Neural cell (in vitro differentiated cells): ENCODE results near the gene KXD1. TPM values are rescaled to one million over a fixed set of nuclear protein-coding genes. Genes with fewer than 3 reads are reported as not detected.

Source experiments
- H2AFZ ChIP-seq: fragments of 200-600, 300-800 bp; sonication (generic), shearing (Covaris generic); 2 replicates; pipeline ENCODE4 v1.6.0; 2014; ENCODE audit warnings: low read depth, mild to moderate bottlenecking, antibody characterized with exemption, low read length, moderate library complexity
- H3F3A ChIP-seq: fragments of 200-600 bp; shearing (Covaris generic); 2 replicates; pipeline ENCODE4 v1.6.1; 2016; ENCODE audit warnings: mild to moderate bottlenecking, moderate library complexity, mixed read lengths, antibody characterized with exemption, low read length; ENCODE audit not compliant: insufficient read depth, poor library complexity, severe bottlenecking
- H3K27ac ChIP-seq: fragments of 200-600, 300-800 bp; sonication (generic), shearing (Covaris generic); 2 replicates; pipeline ENCODE4 v1.5.1; 2014; ENCODE audit warnings: mild to moderate bottlenecking, low read length, moderate library complexity
- H3K27me3 ChIP-seq: fragments of 300-800, 200-600 bp; sonication (generic), shearing (Covaris generic); 2 replicates; pipeline ENCODE4 v1.6.0; 2014; ENCODE audit warnings: mild to moderate bottlenecking, low read depth, low read length, moderate library complexity; ENCODE audit not compliant: insufficient read depth
- H3K36me3 ChIP-seq: fragments of 300-800, 200-600 bp; sonication (generic), shearing (Covaris generic); 2 replicates; pipeline ENCODE4 v1.5.1; 2014; ENCODE audit warnings: mild to moderate bottlenecking, antibody characterized with exemption, low read length, moderate library complexity; ENCODE audit not compliant: insufficient read depth
- H3K4me2 ChIP-seq: fragments of 300-800, 200-600 bp; sonication (generic), shearing (Covaris generic); 2 replicates; pipeline ENCODE4 v1.6.0; 2014; ENCODE audit warnings: mild to moderate bottlenecking, low read length
- H3K4me3 ChIP-seq: fragments of 300-800, 200-600 bp; sonication (generic), shearing (Covaris generic); 2 replicates; pipeline ENCODE4 v1.5.1; 2014; ENCODE audit warnings: mild to moderate bottlenecking, low read length, moderate library complexity
- H3K79me2 ChIP-seq: fragments of 200-600 bp; shearing (Covaris generic); replicated peaks from 2 replicates; pipeline ENCODE4 v1.6.0; 2014; ENCODE audit warnings: mild to moderate bottlenecking, low read length, moderate library complexity; ENCODE audit not compliant: insufficient read depth
- H3K9ac ChIP-seq: fragments of 300-800, 200-600 bp; sonication (generic), shearing (Covaris generic); 2 replicates; pipeline ENCODE4 v1.6.1; 2016; ENCODE audit warnings: mild to moderate bottlenecking, low read length, mixed read lengths
- H3K9me2 ChIP-seq: fragments of 200-600 bp; shearing (Covaris generic); 2 replicates; pipeline ENCODE4 v1.6.1; 2016; ENCODE audit warnings: mild to moderate bottlenecking, low read length, mixed read lengths; ENCODE audit not compliant: insufficient read depth
- H3K9me3 ChIP-seq: fragments of 200-600, 300-800 bp; sonication (generic), shearing (Covaris generic); 2 replicates; pipeline ENCODE4 v1.6.1; 2016; ENCODE audit warnings: mild to moderate bottlenecking, mixed run types, low read length, moderate library complexity, mixed read lengths
- H4K20me1 ChIP-seq: fragments of 200-600 bp; shearing (Covaris generic); 2 replicates; pipeline ENCODE4 v1.6.1; 2016; ENCODE audit warnings: mild to moderate bottlenecking, mixed run types; ENCODE audit not compliant: insufficient read depth
- EP300 ChIP-seq: fragments of 450-650 bp; conservative IDR thresholded peaks from 2 replicates; pipeline ENCODE4 v1.6.1; 2014; ENCODE audit warnings: antibody characterized with exemption, mild to moderate bottlenecking, moderate library complexity; ENCODE audit not compliant: poor library complexity, severe bottlenecking
- EZH2 ChIP-seq: fragments of 200-600, 300-800 bp; shearing (Covaris generic), sonication (generic); IDR thresholded peaks from 2 replicates; pipeline ENCODE4 v1.6.1; 2014; ENCODE audit warnings: antibody characterized with exemption, low read length, borderline replicate concordance, mild to moderate bottlenecking; ENCODE audit not compliant: insufficient read depth, poor library complexity, severe bottlenecking
- MXI1 ChIP-seq: fragments of 450-650 bp; conservative IDR thresholded peaks from 2 replicates; pipeline ENCODE4 v1.6.1; 2014; ENCODE audit warnings: antibody characterized with exemption, mild to moderate bottlenecking; ENCODE audit not compliant: poor library complexity, severe bottlenecking
- POLR2AphosphoS5 ChIP-seq: IDR thresholded peaks from 2 replicates; pipeline ENCODE4 v1.6.1; 2012
- RAD21 ChIP-seq: fragments of 450-650 bp; conservative IDR thresholded peaks from 2 replicates; pipeline ENCODE4 v1.6.1; 2014; ENCODE audit warnings: antibody characterized with exemption, mild to moderate bottlenecking, moderate library complexity
- SMC3 ChIP-seq: fragments of 450-650 bp; conservative IDR thresholded peaks from 2 replicates; pipeline ENCODE4 v1.6.1; 2014; ENCODE audit warnings: antibody characterized with exemption, mild to moderate bottlenecking, moderate library complexity; ENCODE audit not compliant: poor library complexity
- TAF1 ChIP-seq: IDR thresholded peaks from 2 replicates; pipeline ENCODE4 v1.6.1; 2012; ENCODE audit warnings: low read depth
- polyA plus RNA-seq: library from polyadenylated mRNA; depleted of rRNA; stranded (reverse); fragments of >200 nt; gene quantifications from 2 replicates; pipeline ENCODE4 v1.2.3, GENCODE V29; 2014
- TF ChIP-seq, protein P1 (sequence below): IDR thresholded peaks from 2 replicates; pipeline ENCODE4 v1.6.1; 2012; ENCODE audit warnings: borderline replicate concordance
- TF ChIP-seq, protein P2 (sequence below): fragments of 450-650 bp; IDR thresholded peaks from 2 replicates; pipeline ENCODE4 v1.5.1; 2014; ENCODE audit warnings: antibody characterized with exemption, mild to moderate bottlenecking, moderate library complexity; ENCODE audit not compliant: poor library complexity, severe bottlenecking

Gene KXD1
- polyA plus RNA-seq, 1 donor from 2014 or later, result 55.8 TPM

DNA sequence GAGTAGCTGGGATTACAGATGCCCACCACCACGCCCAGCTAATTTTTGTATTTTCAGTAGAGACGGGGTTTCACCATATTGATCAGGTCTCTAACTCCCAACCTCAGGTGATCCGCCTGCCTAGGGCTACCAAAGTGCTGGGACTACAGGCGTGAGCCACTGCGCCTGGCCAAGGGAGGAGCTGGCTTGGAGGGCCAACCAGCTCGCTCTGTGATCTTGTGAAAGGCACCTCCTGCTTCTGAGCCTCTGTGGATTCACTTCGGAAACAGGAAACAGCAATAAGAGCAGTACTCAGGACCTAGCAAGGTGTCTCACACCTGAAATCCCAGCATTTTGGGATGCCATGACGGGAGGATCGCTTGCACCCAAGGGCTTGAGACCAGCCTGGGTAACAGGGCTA lies 33.8 kb upstream of the KXD1 start:
- H2AFZ ChIP-seq, result no peak overlapping the region
- no peak overlapping the region for H3K4me3 ChIP-seq
- no peaks in the 10 kb centered on the region for H3K9me3 ChIP-seq
- TF ChIP-seq EZH2, result no peak
- no peak for TF ChIP-seq TAF1
- peaks cover 13% of the 10 kb centered on the region for H3K79me2 ChIP-seq
- H3K9ac ChIP-seq, result no peak overlapping the region
- H3F3A ChIP-seq, result no peaks in the 10 kb centered on the region
- no peaks in the 10 kb centered on the region for H4K20me1 ChIP-seq
- no peak overlapping the region for H3K27ac ChIP-seq
- no peaks in the 10 kb centered on the region for H3K9me2 ChIP-seq
- H3K27me3 ChIP-seq, result no peaks in the 10 kb centered on the region
- H3K4me2 ChIP-seq, result no peak overlapping the region
- H3K36me3 ChIP-seq, result no peaks in the 10 kb centered on the region

DNA sequence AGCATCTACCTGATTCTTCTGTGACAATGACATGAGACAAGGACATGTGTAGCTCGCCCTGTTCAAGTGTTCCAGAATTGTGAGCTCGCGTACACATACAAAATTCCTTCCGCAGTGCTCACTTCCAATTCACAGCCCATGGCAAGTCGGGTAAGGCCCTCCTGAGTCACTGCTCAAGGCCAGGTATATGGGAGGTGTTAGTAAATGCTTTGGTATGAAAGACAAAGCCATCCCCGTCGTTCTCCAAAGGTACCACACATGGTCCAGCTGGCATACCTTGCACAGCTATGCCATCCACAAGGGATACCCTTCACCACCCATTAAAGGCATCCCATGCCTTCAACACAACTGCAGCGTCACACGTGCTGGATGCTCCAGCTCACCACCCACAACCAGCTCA lies 31.4 kb upstream of the KXD1 start:
- no peak overlapping the region for H3K27ac ChIP-seq
- no peak overlapping the region for H3K4me2 ChIP-seq
- H3K9ac ChIP-seq, result no peak overlapping the region
- peaks cover under 1% of the 10 kb centered on the region for H3K79me2 ChIP-seq
- no peaks in the 10 kb centered on the region for H3K9me2 ChIP-seq
- H3K36me3 ChIP-seq, result no peaks in the 10 kb centered on the region
- H3K27me3 ChIP-seq, result no peaks in the 10 kb centered on the region
- H3K9me3 ChIP-seq, result no peaks in the 10 kb centered on the region
- no peaks in the 10 kb centered on the region for H4K20me1 ChIP-seq
- H2AFZ ChIP-seq, result no peak overlapping the region
- H3K4me3 ChIP-seq, result no peak overlapping the region
- TF ChIP-seq EP300, result no peak
- no peak for TF ChIP-seq TAF1
- no peak for TF ChIP-seq RAD21
- TF ChIP-seq, protein P1, sequence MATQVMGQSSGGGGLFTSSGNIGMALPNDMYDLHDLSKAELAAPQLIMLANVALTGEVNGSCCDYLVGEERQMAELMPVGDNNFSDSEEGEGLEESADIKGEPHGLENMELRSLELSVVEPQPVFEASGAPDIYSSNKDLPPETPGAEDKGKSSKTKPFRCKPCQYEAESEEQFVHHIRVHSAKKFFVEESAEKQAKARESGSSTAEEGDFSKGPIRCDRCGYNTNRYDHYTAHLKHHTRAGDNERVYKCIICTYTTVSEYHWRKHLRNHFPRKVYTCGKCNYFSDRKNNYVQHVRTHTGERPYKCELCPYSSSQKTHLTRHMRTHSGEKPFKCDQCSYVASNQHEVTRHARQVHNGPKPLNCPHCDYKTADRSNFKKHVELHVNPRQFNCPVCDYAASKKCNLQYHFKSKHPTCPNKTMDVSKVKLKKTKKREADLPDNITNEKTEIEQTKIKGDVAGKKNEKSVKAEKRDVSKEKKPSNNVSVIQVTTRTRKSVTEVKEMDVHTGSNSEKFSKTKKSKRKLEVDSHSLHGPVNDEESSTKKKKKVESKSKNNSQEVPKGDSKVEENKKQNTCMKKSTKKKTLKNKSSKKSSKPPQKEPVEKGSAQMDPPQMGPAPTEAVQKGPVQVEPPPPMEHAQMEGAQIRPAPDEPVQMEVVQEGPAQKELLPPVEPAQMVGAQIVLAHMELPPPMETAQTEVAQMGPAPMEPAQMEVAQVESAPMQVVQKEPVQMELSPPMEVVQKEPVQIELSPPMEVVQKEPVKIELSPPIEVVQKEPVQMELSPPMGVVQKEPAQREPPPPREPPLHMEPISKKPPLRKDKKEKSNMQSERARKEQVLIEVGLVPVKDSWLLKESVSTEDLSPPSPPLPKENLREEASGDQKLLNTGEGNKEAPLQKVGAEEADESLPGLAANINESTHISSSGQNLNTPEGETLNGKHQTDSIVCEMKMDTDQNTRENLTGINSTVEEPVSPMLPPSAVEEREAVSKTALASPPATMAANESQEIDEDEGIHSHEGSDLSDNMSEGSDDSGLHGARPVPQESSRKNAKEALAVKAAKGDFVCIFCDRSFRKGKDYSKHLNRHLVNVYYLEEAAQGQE, result no peak
- no peak for TF ChIP-seq POLR2AphosphoS5
- no peaks in the 10 kb centered on the region for H3F3A ChIP-seq

DNA sequence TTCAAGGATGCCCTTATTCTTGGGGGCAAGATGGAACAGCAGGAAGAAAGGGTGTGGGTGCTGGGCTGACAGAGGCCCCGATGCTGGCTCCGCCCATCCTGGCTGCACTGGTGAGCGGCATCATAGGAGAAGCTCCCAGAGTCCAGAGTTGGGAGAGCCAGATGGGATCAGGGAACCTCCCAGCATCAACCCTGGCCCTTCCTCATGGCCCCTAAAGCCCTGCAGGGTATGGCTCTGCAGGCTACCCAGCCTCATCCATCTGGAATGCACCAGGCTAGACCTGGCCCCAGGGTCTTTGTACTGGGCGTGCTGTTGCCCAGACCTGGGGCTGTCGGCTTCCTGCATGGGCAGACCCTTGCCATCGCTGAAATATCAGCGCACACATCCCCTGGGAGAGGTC lies 27.9 kb upstream of the KXD1 start:
- no peaks in the 10 kb centered on the region for H3K9me3 ChIP-seq
- H3K27ac ChIP-seq, result no peak overlapping the region
- H3K9me2 ChIP-seq, result no peaks in the 10 kb centered on the region
- H3K4me2 ChIP-seq, result no peak overlapping the region
- no peaks in the 10 kb centered on the region for H3K79me2 ChIP-seq
- H3K36me3 ChIP-seq, result no peaks in the 10 kb centered on the region
- H3K4me3 ChIP-seq, result no peak overlapping the region
- no peak overlapping the region for H2AFZ ChIP-seq
- no peaks in the 10 kb centered on the region for H3F3A ChIP-seq
- TF ChIP-seq EP300, result no peak
- no peak for TF ChIP-seq MXI1
- TF ChIP-seq TAF1, result no peak
- TF ChIP-seq RAD21, result no peak
- no peak for TF ChIP-seq SMC3
- TF ChIP-seq, protein P2, sequence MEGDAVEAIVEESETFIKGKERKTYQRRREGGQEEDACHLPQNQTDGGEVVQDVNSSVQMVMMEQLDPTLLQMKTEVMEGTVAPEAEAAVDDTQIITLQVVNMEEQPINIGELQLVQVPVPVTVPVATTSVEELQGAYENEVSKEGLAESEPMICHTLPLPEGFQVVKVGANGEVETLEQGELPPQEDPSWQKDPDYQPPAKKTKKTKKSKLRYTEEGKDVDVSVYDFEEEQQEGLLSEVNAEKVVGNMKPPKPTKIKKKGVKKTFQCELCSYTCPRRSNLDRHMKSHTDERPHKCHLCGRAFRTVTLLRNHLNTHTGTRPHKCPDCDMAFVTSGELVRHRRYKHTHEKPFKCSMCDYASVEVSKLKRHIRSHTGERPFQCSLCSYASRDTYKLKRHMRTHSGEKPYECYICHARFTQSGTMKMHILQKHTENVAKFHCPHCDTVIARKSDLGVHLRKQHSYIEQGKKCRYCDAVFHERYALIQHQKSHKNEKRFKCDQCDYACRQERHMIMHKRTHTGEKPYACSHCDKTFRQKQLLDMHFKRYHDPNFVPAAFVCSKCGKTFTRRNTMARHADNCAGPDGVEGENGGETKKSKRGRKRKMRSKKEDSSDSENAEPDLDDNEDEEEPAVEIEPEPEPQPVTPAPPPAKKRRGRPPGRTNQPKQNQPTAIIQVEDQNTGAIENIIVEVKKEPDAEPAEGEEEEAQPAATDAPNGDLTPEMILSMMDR, result no peak
- no peak for TF ChIP-seq EZH2
- no peaks in the 10 kb centered on the region for H3K27me3 ChIP-seq
- no peak overlapping the region for H3K9ac ChIP-seq
- no peaks in the 10 kb centered on the region for H4K20me1 ChIP-seq
